Esophagus muscularis mucosa (tissue), 4 donors: ENCODE data around the gene TTLL12. TPM values are rescaled to one million over a fixed set of nuclear protein-coding genes. Genes with fewer than 3 reads are reported as not detected.

ENCODE experiments used
- DNase-seq: peaks from one replicate; pipeline ENCODE4 v3.0.0-alpha.2; 2017; ENCODE audit errors: extremely low spot score
- H3K27ac ChIP-seq, 4 donors: fragments of 200-600 bp; sonication (generic); replicated peaks in 1 of 4; 1 replicate in 3 of 4; 2 replicates in 1 of 4; pipeline ENCODE4 v1.5.1; 2016 to 2019; ENCODE audit warnings: mild to moderate bottlenecking in 1 of 4
- H3K27me3 ChIP-seq, 4 donors: fragments of 200-600 bp; sonication (generic); one replicate each; pipeline versions ENCODE4 v1.5.1 to v1.6.0; 2016 to 2019
- H3K36me3 ChIP-seq, 4 donors: fragments of 200-600 bp; sonication (generic); one replicate each; pipeline ENCODE4 v1.5.1; 2016 to 2019
- H3K4me1 ChIP-seq, 4 donors: fragments of 200-600 bp; sonication (generic); one replicate each; pipeline ENCODE4 v1.5.1; 2016 to 2019
- H3K4me3 ChIP-seq, 4 donors: fragments of 200-600 bp; sonication (generic); 1 replicate in 2 of 4; 2 replicates in 2 of 4; pipeline ENCODE4 v1.5.1; 2016 to 2019; ENCODE audit warnings: mild to moderate bottlenecking in 4 of 4, moderate library complexity in 1 of 4
- H3K9me3 ChIP-seq, 4 donors: fragments of 200-600 bp; sonication (generic); 1 replicate in 3 of 4; 2 replicates in 1 of 4; pipeline ENCODE4 v1.5.1; 2016 to 2019
- CTCF ChIP-seq, 3 experiments: fragments of 200-600 bp in 2 of 3; fragments of 450-650 bp in 1 of 3; sonication (generic) in 2 of 3; IDR thresholded peaks; one replicate each; pipeline ENCODE4 v1.5.1; 2017 to 2019; ENCODE audit warnings: antibody characterized with exemption in 3 of 3, mild to moderate bottlenecking in 2 of 3, moderate library complexity in 1 of 3
- EP300 ChIP-seq: sonication (generic); formaldehyde crosslinking; IDR thresholded peaks from one replicate; pipeline ENCODE4 v1.6.1; 2017; ENCODE audit warnings: antibody characterized with exemption
- POLR2A ChIP-seq: fragments of 450-650 bp; IDR thresholded peaks from one replicate; pipeline ENCODE4 v1.6.1; 2017; ENCODE audit warnings: antibody characterized with exemption, moderate library complexity, mild to moderate bottlenecking, low read depth
- POLR2AphosphoS5 ChIP-seq, 2 donors: sonication (generic); formaldehyde crosslinking; IDR thresholded peaks; one replicate each; pipeline ENCODE4 v1.6.1; 2017; ENCODE audit warnings: antibody characterized with exemption in 2 of 2
- WGBS: methylation state at CpG from one replicate; pipeline ENCODE4 v1.1.5; 2018; 5-methylcytosine and 5-hydroxymethylcytosine counted together
- intact Hi-C: fragments of 100-400 bp; cut with DNase I; formaldehyde crosslinking; loops from one replicate; pipeline ENCODE4 v1.15.1; 2023
- total RNA-seq, 4 donors: library from RNA; depleted of rRNA; stranded (reverse); fragments of >200 nt; gene quantifications; one replicate each; pipeline versions ENCODE4 v1.1.0 to v1.2.1, GENCODE V29; 2016

TTLL12 gene
- total RNA-seq, 4 donors from 2014 or later = 19.9 to 32.8 (median 28.0) TPM

GRCh38 chr22:43127166-43127908 is 59.6 kb downstream of the TTLL12 start:
- H3K4me1 ChIP-seq = peaks cover 0 to 10% (median 3%) of the 10 kb centered on the region in 4 donors
- 86% methylated on average over 4 of the region's 17 CpGs for WGBS
- H3K27me3 ChIP-seq = no peaks in the 10 kb centered on the region
- no peak overlapping the region for H3K27ac ChIP-seq
- no peak for TF ChIP-seq POLR2AphosphoS5 (IDR thresholded peaks at IDR 0.05)
- no peak for TF ChIP-seq CTCF (IDR thresholded peaks at IDR 0.05)
- no peak for TF ChIP-seq POLR2A
- no peak for TF ChIP-seq EP300
- no peaks in the 10 kb centered on the region for H3K9me3 ChIP-seq
- H3K4me3 ChIP-seq = no peak overlapping the region
- peaks cover 1 to 17% (median 6%) of the 10 kb centered on the region in 4 donors for H3K36me3 ChIP-seq
- intact Hi-C loops = no loop called here
- DNase-seq = no peak

DNA sequence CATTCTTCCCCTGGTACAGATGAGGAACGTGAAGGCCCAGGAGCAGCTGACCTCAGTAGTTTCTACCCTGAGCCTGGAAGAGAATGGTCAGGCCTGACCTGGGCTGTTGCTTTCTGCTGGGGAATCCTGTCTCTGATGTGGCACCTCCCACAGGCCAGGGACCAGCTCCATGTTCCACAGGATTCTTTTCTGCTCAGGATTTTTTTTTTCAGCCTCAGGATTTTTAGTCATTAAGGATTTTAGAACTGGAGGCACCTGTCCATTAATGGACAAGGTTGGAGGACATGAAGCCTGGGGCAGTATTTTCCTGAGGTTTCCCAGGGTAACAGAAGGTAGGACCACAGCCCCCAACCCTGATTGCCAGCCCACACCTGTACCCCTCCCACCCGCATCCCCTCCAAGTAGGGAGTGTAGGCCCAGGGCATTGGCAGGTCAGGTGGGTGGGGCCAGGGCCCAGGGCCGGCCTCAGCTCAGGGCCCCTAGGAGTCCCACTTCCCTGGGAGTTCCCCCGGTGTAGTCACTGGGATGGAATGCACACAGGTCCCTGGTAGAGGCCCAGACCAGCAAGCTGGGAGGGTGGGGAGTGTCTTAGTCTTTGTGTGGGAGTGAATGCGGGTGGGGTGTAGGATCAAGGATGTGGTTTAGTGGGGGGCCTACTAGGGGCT is 60.3 kb downstream of the TTLL12 start:
- WGBS = 64% methylated on average over 4 of the region's 5 CpGs
- no peak overlapping the region for H3K4me3 ChIP-seq
- peaks cover 0 to 4% (median 1%) of the 10 kb centered on the region in 4 donors for H3K4me1 ChIP-seq
- DNase-seq = no peak
- H3K27me3 ChIP-seq = no peaks in the 10 kb centered on the region
- no peaks in the 10 kb centered on the region for H3K9me3 ChIP-seq
- H3K27ac ChIP-seq = no peak overlapping the region
- intact Hi-C loops = no loop called here
- peaks cover 0 to 10% (median 2%) of the 10 kb centered on the region in 4 donors for H3K36me3 ChIP-seq
- TF ChIP-seq CTCF (IDR thresholded peaks at IDR 0.05) (no peak), POLR2A (no peak), EP300 (no peak), POLR2AphosphoS5 (IDR thresholded peaks at IDR 0.05) (no peak)

DNA sequence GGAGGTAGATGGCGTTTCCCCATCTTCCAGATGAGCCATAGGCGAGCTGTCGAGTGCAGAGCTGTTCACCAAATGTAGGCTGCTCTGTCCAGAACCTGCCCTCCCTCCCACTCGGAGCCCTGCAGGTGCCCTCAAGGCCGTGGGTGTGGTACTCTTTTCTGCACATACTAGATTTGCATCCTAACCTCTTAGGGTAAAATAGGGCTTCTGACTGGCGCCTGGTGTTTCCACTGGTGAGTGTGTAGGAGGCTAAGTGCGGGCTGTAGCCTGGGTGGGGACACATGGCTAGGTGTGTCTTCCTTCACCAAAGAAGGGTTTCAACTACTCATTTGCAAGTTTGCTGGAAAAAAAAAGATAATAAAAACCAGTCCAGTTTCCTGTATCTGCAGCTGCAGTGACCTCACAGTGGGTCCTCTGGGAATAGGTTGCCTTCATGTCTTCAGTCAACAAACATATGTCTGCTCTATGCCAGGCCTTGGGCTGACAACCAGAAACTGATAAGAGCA is 67.9 kb downstream of the TTLL12 start:
- 71% methylated on average over 7 of the region's 7 CpGs for WGBS
- Histone ChIP-seq H3K9me3 (no peaks in the 10 kb centered on the region), H3K4me3 (no peak overlapping the region), H3K27me3 (peaks cover 0 to 40% (median 0%) of the 10 kb centered on the region in 4 donors), H3K4me1 (no peaks in the 10 kb centered on the region), H3K27ac (no peak overlapping the region), H3K36me3 (no peaks in the 10 kb centered on the region)
- intact Hi-C loops = no loop called here
- TF ChIP-seq POLR2AphosphoS5 (IDR thresholded peaks at IDR 0.05) (no peak), CTCF (IDR thresholded peaks at IDR 0.05) (no peak), EP300 (no peak), POLR2A (no peak)
- DNase-seq = no peak

DNA sequence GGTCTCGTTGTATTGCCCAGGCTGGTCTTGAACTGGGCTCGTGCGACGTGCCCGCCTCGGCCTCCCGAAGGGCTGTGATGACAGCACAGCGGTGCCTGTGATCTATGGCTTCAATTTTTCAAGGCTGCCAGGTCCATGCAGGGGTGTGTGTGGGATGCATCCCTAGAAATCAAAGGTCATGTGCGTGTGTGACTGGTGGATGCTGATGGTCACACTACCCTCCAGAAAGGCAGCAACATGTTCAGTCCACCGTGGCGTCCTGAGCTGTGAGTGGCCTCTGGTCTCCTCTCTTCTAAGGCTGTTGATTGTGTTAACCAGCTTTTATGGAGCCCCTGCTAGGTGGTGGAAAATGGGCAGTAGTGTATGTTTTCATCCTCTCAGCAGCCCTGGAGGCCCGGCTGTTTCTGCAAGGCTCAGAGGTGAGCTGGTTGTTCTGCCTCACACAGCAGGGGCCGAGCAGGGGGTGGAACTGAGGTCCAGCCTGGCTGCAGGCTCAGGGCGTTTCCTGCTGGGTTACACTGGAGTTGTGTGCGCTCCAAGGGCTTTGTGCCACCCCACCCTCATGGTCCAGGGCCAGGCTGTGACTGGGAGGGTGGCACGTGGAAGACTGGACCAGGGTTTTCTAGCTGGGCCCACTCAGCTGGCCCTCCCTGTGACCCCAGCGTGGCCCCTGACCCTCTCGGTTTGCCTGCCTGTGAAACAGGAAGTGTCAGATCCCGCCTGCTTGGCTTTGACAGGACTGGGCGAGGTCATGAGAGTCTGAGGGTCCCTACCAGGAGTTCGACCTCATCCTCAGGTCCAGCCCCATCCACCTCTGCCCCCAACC is 68.7 kb downstream of the TTLL12 start:
- intact Hi-C loops = no loop called here
- DNase-seq = no peak
- H3K27ac ChIP-seq = no peak overlapping the region
- no peaks in the 10 kb centered on the region for H3K9me3 ChIP-seq
- no peak for TF ChIP-seq CTCF (IDR thresholded peaks at IDR 0.05)
- no peak for TF ChIP-seq POLR2A
- no peak for TF ChIP-seq POLR2AphosphoS5 (IDR thresholded peaks at IDR 0.05)
- H3K4me3 ChIP-seq = no peak overlapping the region
- no peaks in the 10 kb centered on the region for H3K36me3 ChIP-seq
- peaks cover 0 to 48% (median 0%) of the 10 kb centered on the region in 4 donors for H3K27me3 ChIP-seq
- H3K4me1 ChIP-seq = no peaks in the 10 kb centered on the region
- WGBS = 85% methylated on average over 19 of the region's 21 CpGs
